H1 (cell line): Measurements from ENCODE around the gene PRR5. TPM values are rescaled to one million over a fixed set of nuclear protein-coding genes. Genes with fewer than 3 reads are reported as not detected.

ENCODE experiments used
- CTCF ChIA-PET: fragments of 300-600 bp; sonication (Branson Sonifier 250); formaldehyde crosslinking; loops from one replicate; lab custom pipeline; 2021; ENCODE audit not compliant: partially characterized antibody; lab: Charles Lee
- POLR2A ChIA-PET: fragments of 300-600 bp; sonication (Branson Sonifier 250); formaldehyde crosslinking; loops from one replicate; lab custom pipeline; 2021; ENCODE audit warnings: inconsistent platforms; ENCODE audit not compliant: partially characterized antibody; lab: Charles Lee
- DNase-seq, 2 experiments: peaks; one replicate each; pipeline versions ENCODE4 v3.0.0 to v3.0.0-alpha.2; 2010 to 2022; ENCODE audit warnings: low spot score in 2 of 2, low read depth in 1 of 2, mixed read lengths in 1 of 2
- FAIRE-seq: peaks from 2 replicates; lab custom pipeline; 2011; peaks lifted over from hg19 to GRCh38; lab: Jason Lieb, UNC
- H2AFZ ChIP-seq: 2 replicates; pipeline ENCODE4 v1.8.1; 2012; ENCODE audit warnings: low read length, inconsistent platforms
- H2AK5ac ChIP-seq: 2 replicates; pipeline ENCODE4 v1.6.1; 2013; ENCODE audit warnings: low read depth, low read length
- H2BK120ac ChIP-seq: replicated peaks from 2 replicates; pipeline ENCODE3; 2013; ENCODE audit warnings: low read depth, low read length, inconsistent platforms
- H2BK12ac ChIP-seq: 2 replicates; pipeline ENCODE4 v1.6.1; 2013; ENCODE audit warnings: low read depth, low read length
- H2BK15ac ChIP-seq: 2 replicates; pipeline ENCODE4 v1.6.1; 2013; ENCODE audit warnings: low read length
- H2BK20ac ChIP-seq: 2 replicates; pipeline ENCODE4 v1.6.1; 2013; ENCODE audit warnings: low read length
- H2BK5ac ChIP-seq: 2 replicates; pipeline ENCODE4 v1.6.1; 2013; ENCODE audit warnings: low read depth, low read length
- H3K14ac ChIP-seq: 2 replicates; pipeline ENCODE4 v1.6.1; 2013; ENCODE audit warnings: inconsistent platforms; ENCODE audit not compliant: insufficient read length
- H3K18ac ChIP-seq: 2 replicates; pipeline ENCODE4 v1.6.1; 2013; ENCODE audit warnings: low read length; ENCODE audit errors: extremely low read depth
- H3K23ac ChIP-seq: 2 replicates; pipeline ENCODE4 v1.6.1; 2013; ENCODE audit warnings: inconsistent platforms; ENCODE audit not compliant: insufficient read length
- H3K23me2 ChIP-seq: 2 replicates; pipeline ENCODE4 v1.6.1; 2013; ENCODE audit warnings: low read depth, low read length
- H3K27ac ChIP-seq: 2 replicates; pipeline ENCODE4 v1.6.1; 2011; ENCODE audit warnings: low read depth, low read length, inconsistent platforms
- H3K27me3 ChIP-seq, 4 experiments: replicated peaks in 1 of 4; 1 replicate in 1 of 4; 2 replicates in 3 of 4; pipeline versions ENCODE4 v1.6.1 to v1.8.1; 2011 to 2013; ENCODE audit warnings: low read length in 3 of 4, mild to moderate bottlenecking in 3 of 4, inconsistent platforms in 2 of 4, mixed read lengths in 2 of 4, moderate library complexity in 1 of 4; ENCODE audit not compliant: control insufficient read depth in 3 of 4, insufficient read depth in 3 of 4; ENCODE audit errors: extremely low read depth in 1 of 4
- H3K36me3 ChIP-seq, 4 experiments: 2 replicates each; pipeline versions ENCODE4 v1.6.1 to v1.8.1; 2011 to 2013; ENCODE audit warnings: mild to moderate bottlenecking in 4 of 4, low read length in 3 of 4, moderate library complexity in 2 of 4, control low read depth in 1 of 4, inconsistent platforms in 1 of 4; ENCODE audit not compliant: insufficient read depth in 4 of 4, control insufficient read depth in 2 of 4
- H3K4ac ChIP-seq: replicated peaks from 2 replicates; pipeline ENCODE3; 2013; ENCODE audit warnings: low read length, low read depth, mixed read lengths, inconsistent platforms; ENCODE audit not compliant: insufficient read length
- H3K4me1 ChIP-seq, 4 experiments: replicated peaks in 1 of 4; 1 replicate in 1 of 4; 2 replicates in 3 of 4; pipeline versions ENCODE4 v1.6.1 to v1.8.1; 2011 to 2013; ENCODE audit warnings: low read length in 3 of 4, inconsistent platforms in 2 of 4, mixed read lengths in 1 of 4; ENCODE audit not compliant: insufficient read depth in 4 of 4, control insufficient read depth in 3 of 4
- H3K4me2 ChIP-seq, 2 experiments: 2 replicates each; pipeline versions ENCODE4 v1.6.1 to v1.8.1; 2011 to 2013; ENCODE audit warnings: low read depth in 2 of 2, low read length in 2 of 2, control low read depth in 1 of 2, inconsistent platforms in 1 of 2, mild to moderate bottlenecking in 1 of 2; ENCODE audit not compliant: insufficient read depth in 1 of 2
- H3K4me3 ChIP-seq, 4 experiments: fragments of 200-600, 300-600 bp in 1 of 4; sonication (generic), shearing (Covaris generic), sonication (Bioruptor Twin) in 1 of 4; 2 replicates each; pipeline versions ENCODE4 v1.5.1 to v1.8.1; 2011 to 2016; ENCODE audit warnings: low read length in 4 of 4, low read depth in 3 of 4, control low read depth in 2 of 4, inconsistent platforms in 2 of 4, mild to moderate bottlenecking in 2 of 4, mixed read lengths in 1 of 4, moderate library complexity in 1 of 4; ENCODE audit not compliant: insufficient read depth in 2 of 4; ENCODE audit errors: extremely low read depth in 1 of 4
- H3K56ac ChIP-seq: replicated peaks from 2 replicates; pipeline ENCODE3; 2013; ENCODE audit warnings: low read depth, mild to moderate bottlenecking, mixed read lengths, low read length, inconsistent platforms; ENCODE audit not compliant: insufficient read length
- H3K79me1 ChIP-seq: 2 replicates; pipeline ENCODE4 v1.6.1; 2013; ENCODE audit warnings: low read depth, low read length, control low read depth
- H3K79me2 ChIP-seq, 2 experiments: 2 replicates each; pipeline versions ENCODE4 v1.6.1 to v1.8.1; 2012 to 2013; ENCODE audit warnings: low read length in 2 of 2, mild to moderate bottlenecking in 2 of 2, inconsistent platforms in 1 of 2; ENCODE audit not compliant: insufficient read depth in 2 of 2, control insufficient read depth in 1 of 2
- H3K9ac ChIP-seq, 4 experiments: replicated peaks in 1 of 4; 1 replicate in 1 of 4; 2 replicates in 3 of 4; pipeline versions ENCODE4 v1.6.1 to v1.8.1; 2011 to 2013; ENCODE audit warnings: low read depth in 3 of 4, low read length in 3 of 4, control low read depth in 2 of 4, mild to moderate bottlenecking in 2 of 4, moderate library complexity in 2 of 4, inconsistent platforms in 1 of 4; ENCODE audit errors: extremely low read depth in 1 of 4
- H3K9me3 ChIP-seq, 2 experiments: 2 replicates each; pipeline versions ENCODE4 v1.6.1 to v1.8.1; 2012 to 2013; ENCODE audit warnings: mild to moderate bottlenecking in 2 of 2, moderate library complexity in 2 of 2, control low read depth in 1 of 2, inconsistent platforms in 1 of 2, low read depth in 1 of 2, low read length in 1 of 2, mixed read lengths in 1 of 2; ENCODE audit not compliant: insufficient read depth in 2 of 2
- H4K20me1 ChIP-seq, 2 experiments: replicated peaks in 1 of 2; 2 replicates each; pipeline versions ENCODE3 to v1.8.1; 2011 to 2013; ENCODE audit warnings: inconsistent platforms in 2 of 2, low read length in 2 of 2, mild to moderate bottlenecking in 1 of 2; ENCODE audit not compliant: insufficient read depth in 2 of 2, control insufficient read depth in 1 of 2
- H4K5ac ChIP-seq: 2 replicates; pipeline ENCODE4 v1.6.1; 2013; ENCODE audit warnings: low read length, low read depth, mixed read lengths, inconsistent platforms; ENCODE audit not compliant: insufficient read length
- H4K8ac ChIP-seq: 2 replicates; pipeline ENCODE4 v1.8.0; 2013; ENCODE audit warnings: mild to moderate bottlenecking, moderate library complexity, low read length, inconsistent platforms; ENCODE audit not compliant: insufficient read depth; ENCODE audit errors: extremely low read depth
- H4K91ac ChIP-seq: replicated peaks from 2 replicates; pipeline ENCODE3; 2013; ENCODE audit warnings: low read length, mixed read lengths, inconsistent platforms; ENCODE audit not compliant: insufficient read length
- MAFK ChIP-seq: IDR thresholded peaks from 2 replicates; pipeline ENCODE4 v1.6.1; 2012; ENCODE audit warnings: low read depth, mild to moderate bottlenecking, improper control_type of control experiment, low read length
- WGBS, 2 experiments: shearing (Covaris generic) in 1 of 2; methylation state at CpG; one replicate each; pipeline versions ENCODE4 v1.1.6 to v1.1.7; 2013 to 2015; ENCODE audit warnings: low lambda C conversion rate in 2 of 2, mixed read lengths in 2 of 2, inconsistent platforms in 1 of 2, low coverage in 1 of 2, missing lambda C conversion rate in 1 of 2; ENCODE audit not compliant: insufficient replicate concordance in 2 of 2, insufficient coverage in 1 of 2, insufficient read length in 1 of 2; ENCODE audit errors: extremely low coverage in 1 of 2, missing lambda C conversion rate in 1 of 2; 5-methylcytosine and 5-hydroxymethylcytosine counted together
- polyA plus RNA-seq, 7 experiments: library from polyadenylated mRNA; depleted of rRNA in 3 of 7; stranded (reverse) in 5 of 7; unstranded in 2 of 7; fragments of >200 nt in 5 of 7; fragments of 200-250 nt in 2 of 7; gene quantifications; 1 replicate in 5 of 7; 2 replicates in 1 of 7; 4 replicates in 1 of 7; pipeline versions ENCODE4 v1.2.1 to v1.2.3, GENCODE V29; 2011 to 2013; ENCODE audit warnings: missing spikeins in 2 of 7, mixed read lengths in 2 of 7
- total RNA-seq: library from RNA; stranded (reverse); fragmentation: NEBNext Ultra II Directional; extraction: Animal tissue kit (Norgen Biotek cat#: 25700); gene quantifications from 2 replicates; pipeline ENCODE4 v1.2.1, GENCODE V29; 2021
- TF ChIP-seq, protein P1 (sequence below): IDR thresholded peaks from 2 replicates; pipeline ENCODE4 v1.6.1; 2012; ENCODE audit warnings: inconsistent platforms
- TF ChIP-seq, protein P2 (sequence below): IDR thresholded peaks from 2 replicates; pipeline ENCODE4 v1.6.1; 2012; ENCODE audit warnings: inconsistent platforms

PRR5 gene
- total and polyA plus RNA-seq, 2 of the 8 experiments (the other 6 are each of a cell fraction or from before 2014, with no cell fraction given): 16.5 to 25.7 TPM

DNA sequence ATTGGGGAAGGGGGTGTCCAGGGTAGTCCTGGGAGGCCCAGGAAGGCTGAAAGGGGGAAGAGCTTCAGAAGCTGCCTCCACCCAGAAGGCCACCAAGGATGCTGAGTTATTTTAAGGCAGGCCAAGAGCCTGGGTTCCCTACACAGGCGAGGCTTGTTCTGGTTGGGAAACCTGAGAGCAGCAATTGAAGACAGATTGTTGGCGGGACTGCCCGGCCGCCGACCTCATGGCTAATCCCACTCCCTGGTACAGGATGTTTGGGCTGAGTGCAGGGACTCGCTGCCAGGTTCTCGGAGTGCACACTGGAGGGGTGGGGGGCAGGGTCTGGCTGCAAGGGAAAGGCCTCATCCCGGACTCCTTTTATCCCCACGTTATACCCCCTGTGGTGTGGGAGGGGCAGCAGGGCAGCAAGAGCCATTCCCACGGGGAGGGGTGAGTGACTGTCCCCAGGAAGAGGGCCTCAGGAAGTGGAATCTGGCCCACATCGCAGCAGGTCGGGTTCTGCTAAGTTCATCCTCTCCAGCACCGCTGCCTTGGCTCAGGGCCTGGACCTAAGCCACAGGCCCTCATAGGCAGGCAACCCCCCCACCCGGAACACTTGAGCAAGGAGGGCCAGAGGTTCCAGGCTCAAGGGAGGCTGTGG lies 43.6 kb upstream of the PRR5 start:
- H3K9me3 ChIP-seq: peaks cover 0 to 2% of the 10 kb centered on the region in 2 experiments; a peak in 1 of 4 replicates
- TF ChIP-seq, protein P1, sequence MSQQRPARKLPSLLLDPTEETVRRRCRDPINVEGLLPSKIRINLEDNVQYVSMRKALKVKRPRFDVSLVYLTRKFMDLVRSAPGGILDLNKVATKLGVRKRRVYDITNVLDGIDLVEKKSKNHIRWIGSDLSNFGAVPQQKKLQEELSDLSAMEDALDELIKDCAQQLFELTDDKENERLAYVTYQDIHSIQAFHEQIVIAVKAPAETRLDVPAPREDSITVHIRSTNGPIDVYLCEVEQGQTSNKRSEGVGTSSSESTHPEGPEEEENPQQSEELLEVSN: peak; percentile 60; the same call in 1 of the 2 replicates
- no peak for TF ChIP-seq MAFK
- TF ChIP-seq, protein P2, sequence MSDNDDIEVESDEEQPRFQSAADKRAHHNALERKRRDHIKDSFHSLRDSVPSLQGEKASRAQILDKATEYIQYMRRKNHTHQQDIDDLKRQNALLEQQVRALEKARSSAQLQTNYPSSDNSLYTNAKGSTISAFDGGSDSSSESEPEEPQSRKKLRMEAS: 0 out of 2 replicates have a peak, but pooled peaks have one; percentile 23
- POLR2A ChIA-PET: interaction anchor here (0.6 to 0.8 kb wide), 7 partner anchors 23 to 1455 kb away, joined by 3 to 4 read pairs (median 3); no protein-coding TSS in a partner anchor
- H4K5ac ChIP-seq: no peak overlapping the region
- H3K14ac ChIP-seq: no peak overlapping the region
- H4K20me1 ChIP-seq: no peaks in the 10 kb centered on the region
- H3K4me3 ChIP-seq: no peak overlapping the region
- H4K8ac ChIP-seq: peak overlapping the region; percentile 63; the same call in 1 of the 2 replicates
- no peak overlapping the region for H3K27ac ChIP-seq
- peaks cover 1% of the 10 kb centered on the region; the same call in 1 of the 2 replicates for H3K23me2 ChIP-seq
- H2AFZ ChIP-seq: peak overlapping the region; percentile 86; the same call in 1 of the 2 replicates
- H3K27me3 ChIP-seq: no peaks in the 10 kb centered on the region; a peak in 2 of 7 replicates
- H2AK5ac ChIP-seq: no peak overlapping the region
- WGBS, 2 experiments: 85% methylated on average over 14 of the region's 14 CpGs; no CpG with 5 or more reads in 1 of the 2 experiments
- DNase-seq (no peak), FAIRE-seq (no peak)
- H3K36me3 ChIP-seq: no peaks in the 10 kb centered on the region
- no peak overlapping the region for H2BK15ac ChIP-seq
- H3K9ac ChIP-seq: no peak overlapping the region
- H3K4me2 ChIP-seq: no peak overlapping the region
- H3K23ac ChIP-seq: no peak overlapping the region
- H2BK120ac ChIP-seq: no peak overlapping the region
- CTCF ChIA-PET: interaction anchor here (0.6 to 1.2 kb wide), 4 partner anchors 585 to 914 kb away, joined by 3 to 4 read pairs (median 4); no protein-coding TSS in a partner anchor
- H3K18ac ChIP-seq: no peak overlapping the region
- no peaks in the 10 kb centered on the region for H3K79me1 ChIP-seq
- H2BK20ac ChIP-seq: no peak overlapping the region
- no peak overlapping the region for H2BK5ac ChIP-seq
- H3K56ac ChIP-seq: no peak overlapping the region
- H3K4me1 ChIP-seq: peaks cover 4 to 16% (median 11%) of the 10 kb centered on the region in 4 experiments
- no peak overlapping the region for H4K91ac ChIP-seq
- no peak overlapping the region for H3K4ac ChIP-seq
- 0 out of 2 replicates have a peak overlapping the region, but pooled peaks have one; percentile 17 for H2BK12ac ChIP-seq
- H3K79me2 ChIP-seq: no peaks in the 10 kb centered on the region
